ENCODE measurements around the gene AP1S1.
A peak's percentile ranks its signal among the peaks of the same experiment; 100 is the strongest.

The AP1S1 gene

GRCh38 chr7:101169838-101170551 is 15.7 kb downstream of the AP1S1 start:
- no peak overlapping the region for H3K4me3 ChIP-seq (ENCODE audit: low read depth, low read length)
- TF ChIP-seq CTCF (IDR thresholded peaks at IDR 0.05; ENCODE audit: borderline replicate concordance, insufficient read depth, low read depth, low read length) = peak; percentile 96

- no peak overlapping the region for H3K4me3 ChIP-seq (ENCODE audit: low read depth, low read length)
- TF ChIP-seq CTCF (IDR thresholded peaks at IDR 0.05; ENCODE audit: borderline replicate concordance, insufficient read depth, low read depth, low read length) = no peak
Measured at GRCh38 chr7:101170617-101171441, 16.6 kb downstream of the AP1S1 start.

- TF ChIP-seq CTCF (IDR thresholded peaks at IDR 0.05; ENCODE audit: borderline replicate concordance, insufficient read depth, low read depth, low read length) = 0 out of 2 replicates have a peak, but pooled peaks have one; percentile 11
- H3K4me3 ChIP-seq (ENCODE audit: low read depth, low read length) = no peak overlapping the region
Measured at GRCh38 chr7:101171442-101171837, 17.2 kb downstream of the AP1S1 start.

- TF ChIP-seq CTCF (IDR thresholded peaks at IDR 0.05; ENCODE audit: borderline replicate concordance, insufficient read depth, low read depth, low read length) = no peak
- no peak overlapping the region for H3K4me3 ChIP-seq (ENCODE audit: low read depth, low read length)
Measured at GRCh38 chr7:101172005-101172853, 18.0 kb downstream of the AP1S1 start.

GRCh38 chr7:101172854-101173751 is 18.8 kb downstream of the AP1S1 start:
- no peak for TF ChIP-seq CTCF (IDR thresholded peaks at IDR 0.05; ENCODE audit: borderline replicate concordance, insufficient read depth, low read depth, low read length)
- no peak overlapping the region for H3K4me3 ChIP-seq (ENCODE audit: low read depth, low read length)

GRCh38 chr7:101173752-101174244 is 19.5 kb downstream of the AP1S1 start:
- no peak overlapping the region for H3K4me3 ChIP-seq (ENCODE audit: low read depth, low read length)

More at GRCh38 chr7:101173752-101174244, 19.5 kb downstream of the AP1S1 start:
- no peak for TF ChIP-seq CTCF (IDR thresholded peaks at IDR 0.05; ENCODE audit: borderline replicate concordance, insufficient read depth, low read depth, low read length)
